NCI-H2227 (cell line): ENCODE measurements around the gene PTBP1.

Source experiments
- DNase-seq: peaks from one replicate; lab custom pipeline; 2025; ENCODE audit not compliant: unreplicated experiment; lab: John Stamatoyannopoulos, UW

The PTBP1 gene

GRCh38 chr19:795691-796581 lies 1.3 kb upstream of the PTBP1 start:
- DNase-seq = no peak

DNA sequence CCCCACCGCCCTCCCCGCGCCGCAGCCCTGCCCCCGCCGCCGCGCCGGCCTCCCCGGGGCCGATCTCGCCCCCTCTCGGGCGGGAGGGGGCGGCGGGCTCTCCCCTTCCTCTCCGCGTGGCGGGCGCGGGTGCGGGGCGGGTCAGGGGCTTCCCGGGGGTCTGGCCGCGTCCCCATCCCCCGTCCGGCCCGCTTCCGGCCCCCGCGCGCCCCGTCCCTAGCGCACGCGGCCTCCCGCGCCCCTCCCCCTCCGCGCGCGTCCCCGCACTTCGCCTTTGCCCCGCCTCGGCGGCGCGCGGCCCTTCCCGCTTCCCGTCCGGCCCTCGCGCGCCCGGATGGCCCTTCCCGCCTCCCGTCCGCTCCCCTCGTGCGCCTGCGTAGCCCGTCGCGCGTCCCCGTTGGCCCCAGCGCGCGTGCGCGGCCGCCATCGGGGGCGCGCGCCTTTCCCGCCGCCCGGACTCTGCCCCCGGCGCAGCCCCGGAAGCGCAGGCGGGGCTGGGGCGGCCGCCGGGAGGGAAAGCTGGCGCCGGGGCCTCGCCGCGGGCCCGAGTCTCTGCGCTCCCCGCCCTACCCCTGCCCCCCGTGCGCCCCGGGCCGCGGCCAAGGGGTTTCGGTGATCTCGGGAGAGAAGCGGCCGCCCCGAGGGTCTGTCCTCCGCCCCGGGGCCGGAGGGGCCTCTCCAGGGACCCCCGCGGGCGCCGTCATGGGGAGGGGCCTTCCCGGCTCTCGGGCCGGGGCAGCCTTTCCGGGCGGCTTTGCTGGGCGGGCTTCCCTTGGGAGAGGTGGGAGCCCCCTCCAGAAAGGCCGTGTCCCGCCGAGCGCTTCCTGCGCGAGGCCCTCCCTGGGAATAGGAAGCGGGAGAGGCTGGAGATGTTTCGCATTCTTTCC lies 519 bp downstream of the PTBP1 start:
- peak; percentile 93 for DNase-seq

GRCh38 chr19:798415-799075 lies 1.3 kb downstream of the PTBP1 start:
- DNase-seq = no peak

DNA sequence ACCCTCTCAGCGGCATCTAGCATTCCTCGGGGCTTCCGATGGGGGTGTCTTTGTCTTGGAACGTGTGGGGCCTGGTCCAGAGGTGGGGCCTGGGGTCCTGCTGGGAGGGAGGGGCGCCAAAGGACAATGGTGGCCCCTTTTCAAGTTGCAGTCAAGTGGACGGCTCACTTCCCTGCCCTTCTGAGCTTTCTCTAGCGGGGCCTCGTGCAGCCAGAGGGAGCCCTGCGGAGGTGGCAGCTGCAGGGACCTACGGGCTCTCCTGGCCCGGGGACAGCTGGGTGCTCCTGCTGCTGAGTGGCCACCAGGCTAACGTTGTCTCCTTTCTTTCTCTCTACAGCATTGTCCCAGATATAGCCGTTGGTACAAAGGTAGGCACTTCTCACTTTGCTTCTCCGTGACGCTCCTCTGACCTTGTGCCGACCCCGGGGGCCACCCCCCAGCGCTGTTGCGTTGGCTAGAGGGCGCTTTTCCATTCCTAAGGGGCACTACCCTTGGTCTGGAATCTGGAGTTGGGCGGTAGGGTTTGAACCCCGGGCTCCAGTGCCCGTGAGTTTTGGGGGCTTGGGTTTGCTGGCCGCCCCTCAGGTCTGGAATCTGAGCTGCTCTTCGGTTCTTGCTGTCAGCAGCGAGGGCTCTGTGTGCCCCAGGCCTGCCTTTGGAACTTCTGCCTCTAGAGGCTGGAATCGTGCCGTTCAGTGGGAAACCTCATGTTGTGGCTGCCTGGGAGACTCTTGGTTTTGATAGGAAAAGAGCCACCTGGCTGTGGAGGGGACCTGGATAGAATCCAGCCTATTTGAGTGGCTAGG lies 2.0 kb downstream of the PTBP1 start:
- peak; percentile 26 for DNase-seq

- DNase-seq = no peak
Measured at GRCh38 chr19:800360-801029, 3.2 kb downstream of the PTBP1 start.

DNA sequence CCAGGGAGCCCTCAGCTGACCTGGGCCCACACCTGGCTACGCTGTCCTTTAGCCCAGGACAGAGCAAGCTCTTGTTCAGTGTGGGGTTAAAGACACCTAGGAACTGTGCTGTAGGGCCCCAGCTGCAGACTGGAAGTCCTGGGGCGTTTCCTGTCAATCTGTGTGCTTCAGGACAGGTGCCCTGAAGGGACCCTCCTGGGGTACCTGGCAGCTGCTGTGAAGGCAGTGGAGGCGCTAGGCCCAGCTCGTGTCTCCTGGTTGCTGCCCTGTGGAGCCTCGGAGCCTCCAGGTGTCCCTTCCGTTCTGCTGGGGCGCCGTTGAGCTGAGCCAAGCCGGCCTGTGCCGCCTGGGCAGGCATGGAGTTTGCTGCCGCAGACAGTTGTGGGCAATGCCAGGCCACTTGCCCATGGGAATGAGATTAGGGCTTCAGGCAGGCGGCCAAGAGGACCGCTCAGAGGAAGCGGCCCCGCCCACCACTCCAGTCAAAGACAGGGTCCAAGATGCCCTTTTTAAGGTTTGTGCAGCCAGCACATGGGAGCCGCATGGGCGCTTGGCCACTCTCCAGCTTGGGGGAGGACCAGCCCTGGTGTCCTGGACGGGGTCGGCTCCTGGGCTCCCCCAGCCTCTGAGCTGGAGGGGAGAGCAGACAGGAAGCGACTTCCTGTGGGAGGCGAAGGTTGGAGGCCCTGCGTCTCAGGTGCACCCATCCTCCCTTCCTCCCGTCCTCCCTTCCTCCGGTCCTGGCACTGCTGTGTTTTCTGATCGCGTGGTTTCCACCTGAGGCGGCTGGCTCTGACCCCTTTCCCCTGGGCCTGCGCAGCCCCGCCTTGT lies 4.0 kb downstream of the PTBP1 start:
- no peak for DNase-seq

GRCh38 chr19:801861-802497 lies 4.7 kb downstream of the PTBP1 start:
- peak; percentile 19 for DNase-seq

DNA sequence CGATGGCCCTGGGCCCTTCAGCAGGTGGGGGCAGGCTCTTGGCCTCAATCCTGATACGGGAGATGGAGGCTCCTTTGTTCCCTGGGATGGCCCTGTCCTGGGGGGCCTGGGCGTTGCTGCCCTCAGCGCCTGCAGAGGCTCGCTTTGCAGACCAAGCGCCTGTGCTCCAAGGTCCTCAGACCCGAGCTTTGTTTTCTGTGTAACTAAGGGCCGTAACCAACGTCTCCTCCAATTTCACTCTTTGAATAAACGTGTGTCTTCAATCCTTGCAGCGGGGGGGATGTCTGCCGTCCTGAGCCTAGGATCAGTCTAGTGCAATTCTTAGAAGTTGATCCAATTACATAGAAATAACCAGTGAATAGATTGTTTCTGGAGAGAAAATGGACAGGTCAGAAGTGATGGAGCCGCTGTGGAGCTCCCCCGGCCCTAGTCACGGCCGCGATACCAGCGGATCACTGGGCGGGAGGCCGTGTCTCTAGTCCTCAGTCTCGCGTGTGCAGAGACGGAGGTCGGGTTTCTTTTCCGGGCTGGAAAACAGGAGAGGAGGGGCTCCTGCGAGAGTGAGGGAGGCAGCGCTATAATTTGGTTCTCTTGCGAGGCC lies 5.3 kb downstream of the PTBP1 start:
- DNase-seq = peak; percentile 58

- no peak for DNase-seq
Measured at GRCh38 chr19:803099-803561, 5.9 kb downstream of the PTBP1 start.

DNA sequence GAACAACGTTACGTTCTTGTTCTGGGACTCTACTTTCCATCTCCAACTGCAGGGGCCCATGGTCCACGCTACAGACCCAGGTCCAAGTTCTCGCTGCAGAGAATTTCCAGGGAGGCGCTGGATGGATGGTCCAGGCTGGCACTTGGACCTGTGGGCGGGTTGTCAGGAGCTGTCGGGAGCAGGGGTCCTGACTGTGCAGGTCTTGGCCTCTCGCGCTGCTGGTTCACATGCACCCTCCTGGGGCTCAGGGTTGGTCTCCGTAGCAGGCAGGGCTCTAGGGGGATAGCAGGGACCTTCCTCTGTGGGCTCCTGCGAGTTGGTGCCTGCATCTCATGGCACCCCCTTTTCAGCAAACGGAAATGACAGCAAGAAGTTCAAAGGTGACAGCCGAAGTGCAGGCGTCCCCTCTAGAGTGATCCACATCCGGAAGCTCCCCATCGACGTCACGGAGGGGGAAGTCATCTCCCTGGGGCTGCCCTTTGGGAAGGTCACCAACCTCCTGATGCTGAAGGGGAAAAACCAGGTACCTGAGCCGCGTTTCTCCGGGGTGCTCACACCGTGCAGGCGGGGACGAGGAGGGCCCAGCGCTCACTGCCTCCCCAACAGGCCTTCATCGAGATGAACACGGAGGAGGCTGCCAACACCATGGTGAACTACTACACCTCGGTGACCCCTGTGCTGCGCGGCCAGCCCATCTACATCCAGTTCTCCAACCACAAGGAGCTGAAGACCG lies 6.6 kb downstream of the PTBP1 start:
- DNase-seq = no peak

GRCh38 chr19:804419-805165 lies 7.3 kb downstream of the PTBP1 start:
- no peak for DNase-seq

- no peak for DNase-seq
Measured at GRCh38 chr19:805166-805551, 7.9 kb downstream of the PTBP1 start.

GRCh38 chr19:805600-806550 lies 8.6 kb downstream of the PTBP1 start:
- no peak for DNase-seq

DNA sequence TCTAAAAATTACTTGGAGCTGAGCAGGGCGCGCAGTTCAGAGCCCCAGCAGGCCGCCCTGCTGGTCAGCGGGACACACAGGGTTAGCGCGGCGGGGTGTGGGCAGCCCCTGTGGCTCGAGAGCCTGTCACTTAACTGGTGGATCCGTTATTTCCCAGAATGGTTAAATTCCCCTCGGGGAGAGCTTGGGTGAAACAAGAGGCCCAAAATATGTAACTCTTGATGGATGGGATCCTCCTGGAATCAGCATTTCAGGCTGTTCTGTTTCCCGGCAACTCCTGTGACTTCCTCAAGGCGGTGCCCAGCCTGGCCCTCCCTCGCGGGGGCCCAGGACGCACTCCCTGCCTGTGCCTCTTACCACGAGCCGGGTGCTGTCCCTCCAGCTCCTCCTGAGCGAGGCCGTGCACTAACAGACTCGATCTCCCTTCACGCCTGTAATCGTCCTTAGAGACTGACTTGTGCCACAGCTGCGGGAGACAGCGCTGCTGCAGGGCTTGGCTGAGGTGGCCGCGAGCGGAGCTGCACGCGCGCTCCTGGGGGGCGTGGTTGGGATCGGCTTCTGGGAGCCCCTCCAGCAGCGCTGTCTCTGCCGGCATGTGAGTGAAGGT lies 9.7 kb downstream of the PTBP1 start:
- no peak for DNase-seq
